SHP77 treated with DMSO at 0.1 percent for 48 hours (cell line): ENCODE measurements around the gene CDH23.

Source experiments
- DNase-seq: peaks from one replicate; lab custom pipeline; 2025; lab: John Stamatoyannopoulos, UW

Gene CDH23

DNA sequence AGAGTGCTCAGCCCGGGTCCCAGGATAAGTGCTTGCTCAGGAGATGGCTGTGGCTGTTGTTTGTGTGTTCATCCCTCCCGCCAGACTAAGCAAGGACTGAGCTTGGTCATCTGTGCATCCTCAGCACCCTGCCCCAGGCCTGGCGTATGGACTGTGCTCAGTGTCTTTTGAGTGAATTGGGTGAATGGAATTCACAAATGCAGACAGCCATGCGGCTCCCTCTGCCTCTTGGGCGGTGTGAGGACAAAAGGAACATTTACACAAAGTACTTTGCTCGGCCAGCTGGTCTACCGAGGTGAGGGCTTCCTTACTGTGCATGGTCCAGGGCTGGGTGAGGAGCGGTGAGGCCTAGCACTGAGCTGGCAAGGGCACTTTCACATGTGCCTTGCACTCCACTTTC lies 120.2 kb downstream of the CDH23 start:
- no peak for DNase-seq

DNA sequence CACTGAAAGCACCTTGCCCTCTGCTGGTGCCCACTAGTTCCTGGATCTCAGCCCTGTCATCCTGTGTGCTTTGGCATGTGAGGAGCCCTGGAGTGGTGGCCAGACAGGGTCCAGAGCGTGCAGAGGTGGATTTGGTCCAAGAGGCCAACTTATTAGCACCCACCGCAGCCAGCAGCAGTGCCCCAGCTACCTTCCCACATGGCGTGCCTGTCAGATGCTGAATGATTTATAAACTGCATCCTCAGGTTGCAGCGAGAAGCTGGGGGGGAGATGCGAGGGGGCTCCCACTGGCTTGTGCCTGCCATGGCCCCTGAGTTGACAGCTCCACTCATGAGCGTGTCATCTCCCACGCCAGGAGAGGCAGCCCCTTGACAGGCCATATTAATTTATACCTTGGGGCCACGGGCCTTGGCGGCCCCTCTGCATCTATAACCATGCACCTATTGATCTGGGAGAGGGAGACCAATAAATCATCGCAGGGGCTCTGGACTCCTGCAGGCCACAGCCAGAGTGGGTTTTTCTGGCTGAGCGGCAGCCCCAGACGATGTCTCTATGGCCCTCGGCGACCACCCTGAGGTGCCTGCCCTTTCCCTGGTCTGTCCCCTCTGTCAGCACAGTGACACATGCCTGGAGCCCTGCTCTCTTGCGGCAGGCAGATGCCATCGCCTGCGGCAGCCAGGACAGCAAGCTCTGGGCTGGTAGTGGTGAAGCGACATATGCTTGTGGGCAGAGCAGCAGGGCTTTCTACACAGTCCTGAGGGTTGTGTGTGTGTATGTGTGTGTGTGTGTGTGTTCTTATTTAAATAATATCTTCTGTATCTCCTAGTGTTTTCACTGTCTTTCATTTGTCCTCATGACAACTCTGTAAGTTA lies 120.8 kb downstream of the CDH23 start:
- DNase-seq, result no peak

DNA sequence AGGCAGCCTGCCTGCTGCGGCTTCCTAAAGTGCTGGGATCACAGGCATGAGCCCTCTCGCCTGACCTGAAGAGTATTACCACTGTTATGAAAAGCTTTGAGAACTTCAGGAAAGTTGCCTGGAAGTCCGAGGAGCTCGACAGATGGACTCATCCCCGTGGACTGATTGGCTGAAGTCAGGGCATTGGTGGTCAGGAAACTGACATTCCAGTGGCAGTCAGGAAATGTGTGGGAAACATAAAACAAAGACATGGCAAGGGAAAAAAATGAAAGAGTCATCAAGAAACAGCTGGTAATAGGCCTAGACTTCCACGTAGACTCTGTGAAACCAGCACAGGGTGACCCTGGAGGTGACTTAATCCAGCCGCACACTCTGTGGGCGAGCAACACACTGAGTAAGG lies 123.3 kb downstream of the CDH23 start:
- DNase-seq, result no peak

DNA sequence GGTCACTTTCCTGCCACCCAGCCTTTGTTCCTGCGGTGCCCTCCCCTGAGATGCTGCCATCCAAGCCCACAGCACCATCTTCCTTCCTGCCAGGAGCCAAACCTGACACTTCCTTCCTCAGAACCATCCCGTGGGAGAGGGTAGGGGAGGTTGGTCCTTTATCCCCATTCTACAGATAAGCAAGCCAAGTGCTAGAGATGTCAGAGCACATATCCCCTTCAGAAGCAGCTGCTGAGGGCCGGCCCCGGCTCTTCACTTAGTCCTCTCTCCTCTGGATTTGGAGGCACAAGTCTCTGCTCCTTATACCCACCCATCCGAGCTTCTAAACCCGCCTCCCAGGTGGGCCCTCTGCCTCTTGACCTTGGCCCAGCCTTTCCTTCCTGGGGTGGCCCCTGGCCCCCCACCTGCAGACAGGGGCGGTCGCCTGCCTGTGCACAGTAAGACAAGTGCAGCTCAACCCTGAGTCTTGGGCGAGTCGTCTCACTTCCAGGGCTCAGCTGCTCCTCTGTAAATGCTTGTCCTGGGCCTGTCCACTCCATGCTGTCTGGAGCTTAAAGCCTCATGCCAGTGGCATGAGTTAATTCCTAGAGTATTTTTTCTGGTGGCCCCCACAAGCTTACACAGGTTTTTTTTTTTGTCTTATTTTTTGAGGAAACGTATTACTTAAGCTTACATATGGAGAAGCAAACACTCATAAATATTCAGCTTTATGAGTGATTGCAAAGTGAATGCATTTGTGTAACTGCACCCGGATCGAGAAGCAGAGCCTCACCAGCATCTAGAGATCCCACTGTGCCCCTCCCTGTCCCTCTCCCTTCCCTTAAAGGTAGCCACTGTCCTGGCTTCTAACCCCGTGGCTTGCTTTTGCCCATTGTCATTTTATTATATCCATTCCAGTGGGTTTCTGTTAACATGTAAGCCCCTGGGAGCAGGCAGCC lies 125.1 kb downstream of the CDH23 start:
- DNase-seq, result no peak

DNA sequence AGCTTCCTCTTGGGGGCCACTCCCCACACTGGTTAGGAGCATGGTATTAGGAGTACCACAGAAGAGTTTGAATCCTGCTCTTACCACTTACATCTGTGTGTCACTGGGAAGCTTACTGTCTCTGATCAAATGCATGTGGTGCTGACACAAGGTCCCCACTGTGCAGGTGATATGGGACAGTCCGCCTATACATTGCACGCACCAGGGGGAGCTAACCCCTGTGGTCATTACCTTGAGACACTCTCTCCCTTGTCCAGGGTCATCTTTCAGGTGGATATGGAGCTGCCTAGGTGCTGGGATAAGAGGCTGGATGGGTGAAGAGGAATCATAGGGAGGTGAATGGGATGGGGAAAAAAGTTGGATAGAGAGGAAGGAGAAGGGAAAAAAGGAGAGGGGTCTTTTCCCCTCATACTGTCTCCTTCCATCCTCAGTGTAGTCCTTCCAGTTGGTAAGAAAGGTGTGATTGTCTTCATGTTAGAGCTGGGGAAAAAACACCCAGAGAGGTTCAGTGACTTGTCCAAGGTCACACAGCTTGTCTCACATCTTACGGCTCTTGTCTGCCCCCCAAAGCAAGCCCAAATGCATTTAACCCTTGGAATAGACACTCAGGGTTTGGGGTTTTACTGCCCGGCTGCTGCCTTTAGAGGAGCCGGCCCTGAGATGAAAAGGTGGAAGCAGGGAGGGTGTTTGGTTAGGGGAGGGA lies 125.9 kb downstream of the CDH23 start:
- DNase-seq, result no peak

DNA sequence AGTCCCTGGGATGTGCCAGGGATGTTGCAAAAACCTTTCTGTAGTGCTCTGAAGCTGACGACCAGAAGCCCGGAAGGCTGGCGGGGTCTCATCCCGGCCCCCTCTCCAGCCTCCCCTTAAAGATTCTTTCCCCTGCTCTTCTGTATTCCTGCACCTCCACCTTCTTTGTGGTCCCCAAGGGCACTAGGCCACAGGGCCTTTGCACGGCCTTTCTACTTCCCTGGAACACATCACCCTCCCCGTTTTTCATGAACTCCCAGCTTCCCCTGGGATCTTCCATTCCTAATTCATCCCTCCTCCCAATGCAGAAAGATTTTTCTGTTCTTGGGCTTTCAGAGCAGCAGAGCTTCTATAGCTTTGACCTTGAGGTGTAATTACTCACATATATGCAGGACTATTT lies 127.0 kb downstream of the CDH23 start:
- no peak for DNase-seq

DNA sequence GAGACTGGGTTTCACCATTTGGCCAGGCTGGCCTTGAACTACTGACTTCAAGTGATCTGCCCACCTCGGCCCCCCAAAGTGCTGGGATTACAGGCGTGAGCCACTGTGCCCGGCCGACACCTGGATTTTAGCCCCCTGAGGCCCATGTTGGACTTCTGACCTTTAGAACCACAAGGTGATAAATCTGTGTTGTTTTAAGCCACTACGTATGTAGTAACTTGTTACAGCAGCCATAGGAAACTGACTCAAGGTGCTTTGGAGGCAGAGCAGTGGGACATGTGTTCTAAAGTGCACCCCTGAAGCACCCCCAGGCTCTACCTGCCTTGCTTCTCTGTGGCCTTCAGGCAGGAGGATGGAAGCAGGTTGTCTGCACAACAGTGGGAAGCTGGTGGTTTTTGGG lies 128.4 kb downstream of the CDH23 start:
- no peak for DNase-seq

DNA sequence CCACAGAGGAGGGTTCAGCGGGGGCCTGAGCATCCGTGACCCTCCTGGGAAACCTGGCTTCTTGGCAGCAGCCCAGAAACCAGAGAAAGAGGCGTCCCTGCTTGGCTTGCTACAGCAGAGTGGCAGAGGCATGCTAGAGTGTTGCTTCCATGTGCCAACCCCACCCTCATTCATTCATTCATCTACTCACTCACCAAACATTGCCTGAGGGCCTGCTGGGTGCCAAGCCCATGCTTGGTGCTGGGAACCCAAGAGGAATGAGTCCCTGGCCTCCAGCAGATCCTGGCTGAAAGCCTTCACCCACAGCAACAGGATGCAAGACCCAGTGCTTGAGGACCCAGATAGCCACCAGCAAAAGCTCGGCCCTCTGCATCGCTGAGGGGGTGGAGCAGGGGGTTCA lies 129.0 kb downstream of the CDH23 start:
- DNase-seq, result no peak

DNA sequence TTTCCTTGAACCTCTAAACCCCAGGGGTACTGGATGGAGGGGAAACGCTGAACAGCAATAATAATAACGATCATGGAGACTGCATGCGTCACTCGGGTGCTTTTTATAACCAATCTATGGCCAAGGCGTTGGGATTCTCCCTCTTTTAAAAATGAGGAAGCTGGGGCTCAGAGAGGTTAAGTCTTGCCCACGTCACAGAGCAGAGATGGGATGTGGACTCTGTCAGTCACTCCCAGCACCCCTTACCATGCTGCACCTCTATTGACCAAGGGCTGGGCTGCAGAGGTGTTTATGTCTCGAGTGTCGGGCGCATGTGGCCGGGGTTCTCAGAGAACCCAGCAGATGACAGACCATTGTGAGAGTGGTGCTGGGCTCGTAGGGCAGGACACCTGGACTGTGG lies 129.9 kb downstream of the CDH23 start:
- DNase-seq, result no peak

DNA sequence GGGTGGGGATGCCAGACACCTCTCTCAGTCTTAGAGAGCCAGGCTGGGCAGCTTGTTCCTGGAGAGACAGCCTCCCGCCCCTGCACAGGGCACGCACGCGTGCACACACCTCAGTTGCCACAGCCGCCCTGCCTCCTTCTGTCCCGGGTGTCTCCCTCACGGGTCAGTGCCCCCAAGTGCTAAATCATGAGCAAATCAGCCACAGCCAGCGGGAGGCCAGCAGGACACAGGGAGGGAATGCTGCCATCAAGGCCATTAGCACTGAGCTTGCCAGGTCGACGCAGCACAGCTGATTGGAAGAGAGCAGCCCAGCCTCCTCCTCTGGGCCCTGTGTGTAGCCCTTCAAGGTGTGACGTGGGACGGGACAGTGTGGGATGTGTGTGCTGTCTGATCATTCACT lies 130.4 kb downstream of the CDH23 start:
- DNase-seq, result no peak

DNA sequence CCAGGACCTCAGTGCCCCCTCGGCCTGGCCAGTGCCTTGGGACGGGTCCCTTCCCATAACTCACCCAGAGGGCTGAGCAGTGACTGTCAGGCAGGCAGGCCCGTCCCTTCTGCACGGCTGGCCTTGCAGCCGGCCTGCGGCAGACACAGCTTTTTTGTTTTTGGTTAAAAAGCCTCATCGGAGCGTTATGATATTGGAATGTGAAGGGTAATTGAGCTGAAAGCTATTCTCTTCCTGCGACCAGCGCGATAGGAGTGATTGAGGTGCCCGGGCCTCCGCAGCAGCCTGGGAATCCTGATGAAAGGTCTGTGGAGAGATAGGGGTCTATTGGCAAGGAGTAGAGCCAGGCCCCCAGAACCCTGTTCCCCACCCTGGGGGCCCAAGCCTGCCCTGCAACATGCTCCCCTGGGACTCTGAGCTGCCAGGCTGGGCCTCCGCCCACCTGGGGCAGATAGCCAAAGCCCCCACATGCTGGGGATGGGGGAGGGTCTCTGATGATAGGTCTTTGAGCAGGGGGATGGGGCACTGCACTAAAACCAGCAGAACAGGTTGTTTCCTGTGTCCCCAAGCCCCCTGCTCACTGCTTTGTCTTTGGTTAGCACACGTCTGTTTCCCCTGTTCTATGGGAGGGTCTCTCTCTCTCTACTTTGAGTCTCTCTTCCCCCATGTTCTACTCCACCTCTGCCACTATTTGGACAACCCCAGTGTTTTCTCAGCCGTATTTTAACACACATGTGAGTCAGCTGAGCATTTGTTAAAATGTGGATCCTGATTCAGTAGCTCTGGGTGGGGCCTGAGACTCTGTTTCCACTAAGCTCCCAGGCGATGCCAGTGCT lies 131.9 kb downstream of the CDH23 start:
- DNase-seq, result no peak

DNA sequence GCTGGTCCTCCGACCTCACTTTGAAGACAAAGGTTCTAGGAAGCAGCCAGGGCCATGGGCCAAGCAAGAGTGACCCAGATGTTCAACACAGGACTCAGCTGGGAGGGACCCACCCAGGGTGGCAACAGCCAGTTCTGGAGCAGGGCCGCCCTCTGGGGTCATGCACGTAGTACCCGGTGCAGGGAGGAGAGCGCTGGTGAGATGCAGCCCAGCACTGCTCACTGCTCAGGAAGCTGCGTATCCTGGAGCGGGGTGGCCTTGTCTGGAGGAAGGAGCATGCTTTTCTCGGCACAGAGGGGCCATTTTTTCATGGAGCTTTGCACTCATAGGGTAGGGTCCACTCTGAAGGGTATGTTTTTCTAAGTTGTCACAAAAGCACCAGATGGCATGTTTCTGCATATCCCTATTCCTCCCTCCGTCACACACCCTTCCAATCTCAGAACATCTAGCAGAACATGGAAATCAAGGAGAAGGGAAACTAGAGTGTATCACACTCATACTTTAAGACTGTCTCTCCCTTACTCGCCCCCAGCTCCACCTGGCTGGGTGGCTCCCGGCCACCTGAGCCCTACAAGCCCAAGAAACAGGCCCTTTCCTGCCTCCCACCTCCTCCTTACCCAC lies 132.6 kb downstream of the CDH23 start:
- DNase-seq, result no peak

DNA sequence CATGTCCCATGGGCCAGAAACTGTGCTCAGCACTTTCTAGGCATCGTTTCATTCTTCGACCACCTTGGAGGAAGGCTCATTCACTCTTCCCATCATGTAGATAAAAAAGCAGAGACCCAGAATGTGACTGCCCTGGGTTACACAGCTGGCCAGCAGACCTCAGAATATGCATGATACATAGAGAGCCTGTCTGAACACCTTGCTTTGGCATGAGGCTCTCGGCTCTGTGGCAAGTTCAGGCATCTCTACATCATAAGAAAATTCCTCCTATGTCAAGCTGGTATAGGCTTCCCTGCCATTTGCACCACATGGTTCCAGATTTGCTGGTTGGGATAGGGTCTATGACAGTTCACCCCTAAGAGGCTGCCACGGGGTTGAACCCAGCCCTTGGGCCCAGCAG lies 134.1 kb downstream of the CDH23 start:
- no peak for DNase-seq

DNA sequence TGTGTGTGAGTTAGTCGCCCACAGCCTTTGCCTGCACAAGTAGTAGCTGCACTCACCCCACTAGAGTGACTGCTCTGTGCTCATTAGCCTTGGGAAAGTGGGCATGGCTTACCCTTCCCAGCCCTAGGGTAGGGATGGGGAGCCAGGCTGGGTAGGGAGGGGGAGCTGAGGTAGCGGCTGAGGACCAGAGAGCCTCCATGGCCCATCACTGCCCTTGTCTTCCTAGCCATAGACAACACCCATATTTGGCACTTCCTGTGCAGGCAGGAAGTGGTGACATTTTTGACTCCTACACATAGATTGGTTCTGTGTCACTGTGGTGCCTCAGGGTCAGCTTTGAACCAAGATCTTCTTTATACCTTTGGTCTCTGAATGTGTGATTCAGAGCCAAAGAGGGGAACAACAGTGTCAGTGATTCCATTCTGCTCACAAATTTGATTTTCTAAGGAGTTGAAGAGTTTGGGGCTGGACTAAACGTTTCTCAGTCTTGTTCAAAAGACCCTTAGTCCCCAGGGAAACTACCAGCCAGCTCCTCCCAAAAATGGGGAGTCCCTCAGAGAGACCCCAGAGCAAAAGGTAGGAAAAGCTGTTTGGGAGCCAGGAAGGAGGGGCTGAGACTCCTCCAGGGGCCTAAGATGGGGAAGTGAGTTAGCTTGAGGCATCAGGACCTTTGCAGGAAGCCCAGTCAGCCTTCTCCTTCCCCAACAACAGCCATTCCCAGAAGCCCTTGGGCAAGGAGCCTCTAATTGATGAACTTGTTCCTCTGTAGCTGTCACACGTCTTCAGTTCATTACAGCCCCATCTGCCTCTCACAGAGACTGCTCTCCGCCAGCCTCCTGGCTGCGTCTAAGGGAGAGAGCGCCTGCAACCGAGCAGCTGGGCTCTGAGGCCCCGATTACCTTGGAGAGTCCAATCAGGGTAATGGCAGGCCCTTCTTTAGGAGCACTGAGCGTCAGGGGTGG lies 135.0 kb downstream of the CDH23 start:
- no peak for DNase-seq

DNA sequence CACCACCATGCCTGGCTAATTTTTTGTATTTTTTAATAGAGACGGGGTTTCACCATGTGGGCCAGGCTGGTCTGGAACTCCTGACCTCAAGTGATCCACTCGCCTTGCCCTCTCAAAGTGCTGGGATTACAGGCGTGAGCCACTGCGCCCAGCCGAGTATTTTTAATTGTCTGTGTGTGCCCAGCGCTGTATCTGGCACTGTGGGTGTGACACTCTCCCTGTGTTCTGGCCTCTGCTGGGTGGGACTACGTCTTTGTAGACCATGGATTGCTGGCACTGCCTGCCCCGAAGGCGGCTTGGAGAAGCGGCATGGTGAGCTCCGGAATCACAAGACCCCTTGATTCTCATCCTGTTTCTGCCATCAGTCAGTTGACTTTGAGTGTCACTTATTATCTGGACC lies 136.2 kb downstream of the CDH23 start:
- DNase-seq, result no peak

DNA sequence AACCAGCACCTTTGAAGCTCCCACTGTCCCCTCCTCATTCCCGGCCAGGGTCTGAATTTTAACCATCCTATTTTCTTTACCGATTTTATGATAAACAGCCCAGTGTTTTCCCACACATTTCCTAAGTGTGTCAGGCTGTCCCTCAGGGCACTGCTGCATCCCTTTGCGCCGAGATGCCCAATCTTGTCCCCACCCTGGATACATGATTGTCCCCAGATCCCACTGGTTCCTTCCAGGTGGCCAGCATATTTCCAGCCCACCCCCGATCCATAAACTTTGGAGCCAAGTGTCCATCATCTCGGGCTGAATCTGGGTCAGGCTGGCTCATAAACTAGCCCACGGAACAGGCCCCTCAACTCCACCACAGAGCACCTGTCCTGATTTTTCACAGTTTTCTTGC lies 137.2 kb downstream of the CDH23 start:
- DNase-seq, result no peak

DNA sequence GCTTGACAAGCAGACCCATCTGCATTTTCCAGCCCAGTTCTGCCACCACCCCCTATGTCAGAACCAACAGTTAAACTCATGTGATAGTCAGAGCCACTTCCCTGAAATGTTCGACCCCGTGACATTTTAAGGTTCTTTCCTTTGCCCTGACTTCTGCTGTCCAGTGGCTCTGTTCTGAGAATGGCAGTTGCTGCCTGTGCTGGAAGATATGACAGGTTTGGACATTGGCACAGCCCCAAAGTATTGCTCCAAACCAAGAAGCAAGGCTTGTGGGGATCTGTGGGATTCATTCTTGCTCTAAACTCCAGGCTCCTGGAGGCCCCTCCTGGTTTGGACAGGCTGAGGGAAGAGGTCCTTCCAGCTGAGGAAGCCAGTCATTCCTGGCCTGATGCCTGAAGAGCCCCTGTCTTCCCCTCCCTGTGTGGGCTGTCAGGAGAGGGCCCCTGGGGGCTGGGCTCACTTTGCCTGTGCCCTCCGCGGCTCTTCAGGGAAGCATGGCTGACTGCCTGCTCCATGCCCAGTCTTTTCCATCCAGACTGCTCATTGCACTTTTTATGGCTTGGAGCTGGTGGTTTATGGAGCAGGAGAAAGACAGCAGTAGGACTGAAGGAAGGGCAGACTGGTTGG lies 138.0 kb downstream of the CDH23 start:
- DNase-seq, result no peak

DNA sequence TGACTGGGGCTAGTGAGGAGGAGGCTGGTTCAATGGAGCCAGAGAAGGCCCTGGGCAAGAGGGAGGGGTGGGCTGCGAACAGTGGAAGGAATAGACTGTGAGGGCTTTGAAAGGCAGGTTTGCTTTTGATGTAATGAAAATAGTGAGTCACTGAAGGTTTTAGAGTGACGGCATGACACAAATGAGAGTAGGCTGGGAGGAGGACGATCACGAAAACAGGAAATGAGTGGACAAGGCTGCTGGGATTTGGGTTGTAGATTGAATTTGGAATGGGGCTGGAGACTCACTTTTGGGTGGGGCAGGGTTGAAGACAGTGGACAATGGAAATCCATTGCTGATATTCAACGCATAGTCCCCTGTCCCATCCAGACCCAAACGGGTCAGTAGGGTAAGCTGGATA lies 139.6 kb downstream of the CDH23 start:
- DNase-seq, result no peak

DNA sequence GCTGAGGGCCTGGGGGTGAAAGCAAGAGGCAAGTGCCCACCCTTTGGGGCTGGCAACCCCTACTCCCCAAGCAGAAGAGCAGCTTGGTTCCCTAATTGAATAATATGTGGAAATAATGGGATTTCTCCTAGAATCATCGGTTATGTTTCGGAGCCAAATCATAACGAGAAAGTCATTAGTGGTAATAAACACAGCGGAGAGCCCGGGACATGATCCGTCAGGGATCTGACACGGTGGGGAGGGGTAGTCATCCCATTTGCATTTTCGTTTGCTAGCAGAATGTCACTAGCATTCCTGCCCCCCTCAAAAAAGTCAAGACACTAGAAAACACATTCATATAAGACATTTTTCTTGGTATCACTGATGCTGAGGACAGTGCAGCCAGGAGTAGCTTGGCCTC lies 140.4 kb downstream of the CDH23 start:
- DNase-seq, result no peak

DNA sequence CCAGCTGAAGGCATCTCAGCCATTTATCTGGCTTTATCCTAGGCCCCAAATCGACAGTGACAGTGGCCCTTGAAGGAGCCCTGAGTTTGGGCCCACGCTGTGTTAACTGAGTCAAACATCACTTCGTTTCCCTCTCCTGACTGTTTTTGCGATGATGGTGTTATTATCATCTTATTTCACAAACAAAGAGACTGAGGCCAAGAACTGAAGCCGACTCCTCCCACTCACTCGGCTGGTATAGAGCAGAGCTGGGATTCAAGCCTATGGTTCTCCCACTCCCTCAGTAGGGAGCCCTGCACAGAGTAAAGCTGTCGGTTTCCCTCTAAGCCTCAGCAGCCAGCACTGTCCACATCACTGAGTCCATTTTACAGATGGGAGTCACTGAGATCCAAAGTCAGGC lies 141.0 kb downstream of the CDH23 start:
- no peak for DNase-seq
